Lung microvascular endothelial cell (primary cell): ENCODE data around the gene FAM236B. TPM values are rescaled to one million over a fixed set of nuclear protein-coding genes. Genes with fewer than 3 reads are reported as not detected.
"Not testable (repeated sequence)": the region's sequence is repeated elsewhere in the genome, so short reads cannot be mapped to it uniquely, and the experiment has no call there.

Experiments used
- DNase-seq, 2 donors: peaks; one replicate each; pipeline versions ENCODE4 v3.0.0 to v3.0.0-alpha.2; 2010; ENCODE audit warnings: low read depth in 2 of 2
- total RNA-seq: library from RNA; depleted of rRNA; stranded (reverse); fragments of >200 nt; gene quantifications from 2 replicates; pipeline ENCODE4 v1.2.1, GENCODE V29; 2014

The FAM236B gene
- total RNA-seq: not detected in 2 replicates

- not testable (repeated sequence) for DNase-seq
Observed at GRCh38 chrX:72782560-72782959, at the start of gene FAM236B. Gene FAM236B, minus strand, starts transcription at chrX:72782660. Its CDS starts 100 bp downstream, at chrX:72782560.

GRCh38 chrX:72830701-72831100 is 48.2 kb upstream of the FAM236B start:
- DNase-seq: not testable (repeated sequence)

GRCh38 chrX:72808110-72808509 is 25.6 kb upstream of the FAM236B start, which contains the start of gene FAM236D:
Gene FAM236D, minus strand, starts transcription at chrX:72808210. Its CDS starts 100 bp downstream, at chrX:72808110.
- DNase-seq: not testable (repeated sequence)

GRCh38 chrX:72790390-72790789 is 7.9 kb upstream of the FAM236B start:
- DNase-seq: not testable (repeated sequence)

- not testable (repeated sequence) for DNase-seq
Observed at GRCh38 chrX:72788142-72788541, 5.7 kb upstream of the FAM236B start.

- not testable (repeated sequence) for DNase-seq
Observed at GRCh38 chrX:72783964-72784363, 1.5 kb upstream of the FAM236B start.

GRCh38 chrX:72783365-72783936 is 991 bp upstream of the FAM236B start:
- DNase-seq: not testable (repeated sequence)

- DNase-seq: not testable (repeated sequence)
Observed at GRCh38 chrX:72778146-72778545, 4.3 kb downstream of the FAM236B start.

- DNase-seq: not testable (repeated sequence)
Observed at GRCh38 chrX:72777467-72777790, 5.0 kb downstream of the FAM236B start.

- not testable (repeated sequence) for DNase-seq
Observed at GRCh38 chrX:72776653-72777466, 5.6 kb downstream of the FAM236B start, which contains the start of gene DMRTC1B. Gene DMRTC1B, plus strand, starts transcription at chrX:72776890. Its CDS starts 68,246 bp downstream, at chrX:72845136.

GRCh38 chrX:72760454-72760853 is 22.0 kb downstream of the FAM236B start:
- DNase-seq: not testable (repeated sequence)

GRCh38 chrX:72748545-72748944 is 33.9 kb downstream of the FAM236B start:
- DNase-seq: not testable (repeated sequence)

- not testable (repeated sequence) for DNase-seq
Observed at GRCh38 chrX:72745546-72745945, 36.9 kb downstream of the FAM236B start.

- DNase-seq: no peak
Observed at GRCh38 chrX:72735561-72735960, 46.9 kb downstream of the FAM236B start.

- DNase-seq: not testable (repeated sequence)
Observed at GRCh38 chrX:72733636-72734035, 48.8 kb downstream of the FAM236B start.

Other genes with a start within 250 kb of the FAM236B start
- gene HDAC8, start 209.8 kb downstream of the FAM236B start, total RNA-seq: 21.6 and 25.6 TPM in 2 replicates
- gene PHKA1, start 68.4 kb downstream of the FAM236B start, total RNA-seq: 3.9 and 5.6 TPM in 2 replicates
- not detected in 2 replicates for gene DMRTC1B, start 5.8 kb downstream of the FAM236B start, total RNA-seq
- not detected in 2 replicates for gene FAM236D, start 25.6 kb upstream of the FAM236B start, total RNA-seq
- not detected in 2 replicates for gene FAM236C, start 130.0 kb upstream of the FAM236B start, total RNA-seq
- gene FAM236A, start 155.5 kb upstream of the FAM236B start, total RNA-seq: not detected in 2 replicates
- not detected in 2 replicates for gene DMRTC1, start 161.2 kb upstream of the FAM236B start, total RNA-seq
- not detected in 2 replicates for gene PABPC1L2B, start 220.3 kb upstream of the FAM236B start, total RNA-seq